ENCODE data around the gene SERF1B. TPM values are rescaled to one million over a fixed set of nuclear protein-coding genes. Genes with fewer than 3 reads are reported as not detected.

Gene SERF1B
- 10.4 and 23.1 TPM in 2 replicates for total RNA-seq

GRCh38 chr5:70025106-70025844, at the start of gene SERF1B:
SERF1B (plus strand) TSS chr5:70025251; CDS start chr5:70025452, 201 bp downstream.

Other genes starting within 250 kb of the SERF1B start
- gene SMN2, start 24.4 kb downstream of the SERF1B start, total RNA-seq, result 24.8 and 35.9 TPM in 2 replicates

All from smooth muscle cell of trachea (primary cell).